LoVo (cell line): Measurements from ENCODE around the gene AQP11.
"Not testable (repeated sequence)": the region's sequence is repeated elsewhere in the genome, so short reads cannot be mapped to it uniquely, and the experiment has no call there.

ENCODE experiments used
- DNase-seq: peaks from one replicate; pipeline ENCODE4 v3.0.0-alpha.2; 2016; ENCODE audit warnings: low spot score

AQP11 gene

GRCh38 chr11:77589521-77590193, at the start of gene AQP11:
Gene AQP11, plus strand, starts transcription at chr11:77589953. Its CDS starts 40 bp downstream, at chr11:77589993.
- DNase-seq = peak; percentile 91

GRCh38 chr11:77542296-77542695, 47.5 kb upstream of the AQP11 start:
- no peak for DNase-seq

- DNase-seq = no peak
Observed at GRCh38 chr11:77547047-77547836, 42.5 kb upstream of the AQP11 start.

GRCh38 chr11:77547863-77548551, 41.7 kb upstream of the AQP11 start:
- DNase-seq = peak; percentile 75

- no peak for DNase-seq
Observed at GRCh38 chr11:77548552-77549445, 41.0 kb upstream of the AQP11 start.

- DNase-seq = not testable (repeated sequence)
Observed at GRCh38 chr11:77551426-77551825, 38.3 kb upstream of the AQP11 start.

GRCh38 chr11:77557553-77557952, 32.2 kb upstream of the AQP11 start:
- no peak for DNase-seq

GRCh38 chr11:77558380-77558779, 31.4 kb upstream of the AQP11 start:
- no peak for DNase-seq

- DNase-seq = peak; percentile 84
Observed at GRCh38 chr11:77559686-77560401, 29.9 kb upstream of the AQP11 start.

GRCh38 chr11:77560605-77561004, 29.1 kb upstream of the AQP11 start:
- DNase-seq = peak; percentile 88

- peak; percentile 38 for DNase-seq
Observed at GRCh38 chr11:77561257-77561656, 28.5 kb upstream of the AQP11 start.

- no peak for DNase-seq
Observed at GRCh38 chr11:77568306-77568705, 21.4 kb upstream of the AQP11 start.

GRCh38 chr11:77568916-77569675, 20.7 kb upstream of the AQP11 start:
- DNase-seq = no peak

GRCh38 chr11:77569676-77570070, 20.1 kb upstream of the AQP11 start:
- DNase-seq = no peak

GRCh38 chr11:77570896-77571295, 18.9 kb upstream of the AQP11 start:
- not testable (repeated sequence) for DNase-seq

GRCh38 chr11:77575428-77575827, 14.3 kb upstream of the AQP11 start:
- DNase-seq = not testable (repeated sequence)

GRCh38 chr11:77580712-77581337, 8.9 kb upstream of the AQP11 start:
- no peak for DNase-seq

- no peak for DNase-seq
Observed at GRCh38 chr11:77589181-77589520, 602 bp upstream of the AQP11 start.

GRCh38 chr11:77590194-77590782, 535 bp downstream of the AQP11 start:
- peak; percentile 46 for DNase-seq

- DNase-seq = no peak
Observed at GRCh38 chr11:77592727-77593126, 3.0 kb downstream of the AQP11 start.
